GM19438 (cell line): ENCODE data around the gene CIDEC.

Experiments
- ATAC-seq: cut with Tn5 transposase; IDR thresholded peaks from one replicate; pipeline ENCODE4 v1.9.1; 2021; ENCODE audit warnings: low read depth; ENCODE audit not compliant: unreplicated experiment

CIDEC gene

DNA sequence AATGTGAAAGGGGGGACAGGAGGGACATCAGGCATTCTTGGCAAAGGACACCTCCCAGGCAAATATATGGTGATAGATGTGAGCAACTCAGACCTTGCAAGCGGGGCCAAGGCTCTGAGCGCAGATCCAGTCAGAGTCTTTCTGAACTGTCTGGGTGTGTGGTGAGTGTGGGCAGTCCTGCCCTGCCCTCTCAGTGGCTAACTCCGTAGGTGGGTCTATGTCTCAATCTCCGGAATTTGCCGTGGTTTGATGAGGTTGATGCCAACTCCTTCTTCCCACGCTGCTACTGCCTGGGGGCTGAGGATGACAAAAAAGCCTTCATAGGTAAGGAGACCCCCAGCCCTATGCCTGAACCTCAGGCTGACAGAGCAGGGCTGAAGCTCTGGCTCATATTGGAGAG, 62.6 kb downstream of the CIDEC start:
- no peak for ATAC-seq
